NK-92 (cell line): ENCODE data around the gene PPP1R14B.

ENCODE experiments used
- DNase-seq: peaks from one replicate; lab custom pipeline; 2025; ENCODE audit not compliant: unreplicated experiment; lab: John Stamatoyannopoulos, UW

The PPP1R14B gene

GRCh38 chr11:64231546-64231945 lies 15.2 kb downstream of the PPP1R14B start:
- no peak for DNase-seq

GRCh38 chr11:64230985-64231365 lies 15.8 kb downstream of the PPP1R14B start:
- no peak for DNase-seq

DNA sequence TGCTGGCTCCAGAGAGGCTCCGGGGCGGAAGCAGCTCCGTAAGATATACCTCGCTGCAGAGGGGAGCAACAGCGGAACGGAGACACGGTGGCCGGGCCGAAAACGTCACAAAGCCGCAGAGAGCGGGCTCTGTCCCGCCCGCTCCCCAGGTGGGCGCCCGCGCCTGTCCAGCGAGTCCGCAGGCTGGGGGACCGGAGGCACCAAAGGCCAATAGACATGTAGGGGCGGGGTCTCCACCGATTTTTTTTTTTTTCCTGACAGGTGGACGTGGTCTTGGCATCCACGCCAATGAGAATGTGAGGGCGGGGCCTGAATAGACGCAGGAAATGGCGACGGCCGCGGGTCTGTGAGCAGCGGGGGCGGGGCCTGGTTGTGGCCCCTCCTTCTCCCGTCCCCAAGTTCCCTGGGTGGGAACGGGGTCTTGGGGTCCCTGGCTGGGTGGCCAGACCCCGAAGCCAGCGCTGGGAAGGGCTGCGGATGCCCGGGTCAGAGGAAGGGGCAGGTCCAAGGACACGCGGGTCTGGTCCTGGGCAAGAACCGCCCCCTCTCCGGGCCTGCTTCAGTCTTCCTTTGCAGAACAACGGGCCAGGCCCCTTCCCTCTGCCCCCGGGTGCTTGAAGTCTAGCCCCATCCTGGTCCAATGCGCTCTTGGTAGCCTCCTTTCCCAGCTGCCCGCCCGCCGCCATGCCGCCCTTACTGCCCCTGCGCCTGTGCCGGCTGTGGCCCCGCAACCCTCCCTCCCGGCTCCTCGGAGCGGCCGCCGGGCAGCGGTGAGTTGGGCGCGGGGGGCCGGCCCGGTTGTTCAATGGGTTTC lies 16.4 kb downstream of the PPP1R14B start, which contains the start of gene DNAJC4:
TSS of gene DNAJC4 (plus strand) at position 378 of the 814 bp plus-strand sequence. CDS start at position 685, 307 bp downstream.
- no peak for DNase-seq

GRCh38 chr11:64229744-64230170 lies 17.0 kb downstream of the PPP1R14B start:
- DNase-seq, result no peak

DNA sequence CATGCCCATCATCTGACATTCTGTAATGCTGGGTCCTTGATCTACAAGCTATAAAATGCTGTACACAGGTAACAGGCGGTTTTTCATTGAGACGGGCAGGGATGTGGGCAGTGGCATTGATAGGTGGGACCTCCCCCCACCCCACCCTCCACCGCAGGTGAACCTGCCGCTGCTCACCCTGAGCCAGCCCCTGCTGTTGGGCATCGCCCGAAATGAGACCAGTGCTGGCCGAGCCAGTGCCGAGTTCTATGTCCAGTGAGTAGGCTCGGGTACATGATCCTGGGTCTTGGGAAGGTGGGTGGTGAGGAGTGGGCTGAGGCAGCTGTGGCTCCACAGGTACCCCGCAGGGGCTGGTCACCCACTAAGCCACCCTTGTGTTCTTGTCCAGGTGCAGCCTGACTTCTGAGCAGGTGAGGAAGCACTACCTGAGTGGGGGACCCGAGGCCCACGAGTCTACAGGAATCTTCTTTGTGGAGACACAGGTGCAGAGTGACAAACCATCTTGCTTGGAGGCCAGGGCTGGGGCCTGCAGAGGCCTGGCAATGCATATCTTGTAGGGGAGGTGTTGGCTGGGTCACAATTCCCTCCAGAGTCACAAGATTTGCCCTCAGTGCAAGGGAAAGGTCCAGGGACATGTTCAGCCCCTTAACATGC lies 17.5 kb downstream of the PPP1R14B start:
- no peak for DNase-seq

- no peak for DNase-seq
Observed at GRCh38 chr11:64227405-64227956, 19.3 kb downstream of the PPP1R14B start.

GRCh38 chr11:64226507-64227051 lies 20.2 kb downstream of the PPP1R14B start:
- no peak for DNase-seq

GRCh38 chr11:64225608-64226506 lies 20.9 kb downstream of the PPP1R14B start, which contains the start of the genes NUDT22 and TRPT1:
NUDT22 (plus strand) TSS chr11:64226274; CDS start chr11:64226653, 379 bp downstream.
TRPT1 (minus strand) TSS chr11:64226186; CDS start chr11:64225860, 326 bp downstream.
- DNase-seq, result peak; percentile 47

DNA sequence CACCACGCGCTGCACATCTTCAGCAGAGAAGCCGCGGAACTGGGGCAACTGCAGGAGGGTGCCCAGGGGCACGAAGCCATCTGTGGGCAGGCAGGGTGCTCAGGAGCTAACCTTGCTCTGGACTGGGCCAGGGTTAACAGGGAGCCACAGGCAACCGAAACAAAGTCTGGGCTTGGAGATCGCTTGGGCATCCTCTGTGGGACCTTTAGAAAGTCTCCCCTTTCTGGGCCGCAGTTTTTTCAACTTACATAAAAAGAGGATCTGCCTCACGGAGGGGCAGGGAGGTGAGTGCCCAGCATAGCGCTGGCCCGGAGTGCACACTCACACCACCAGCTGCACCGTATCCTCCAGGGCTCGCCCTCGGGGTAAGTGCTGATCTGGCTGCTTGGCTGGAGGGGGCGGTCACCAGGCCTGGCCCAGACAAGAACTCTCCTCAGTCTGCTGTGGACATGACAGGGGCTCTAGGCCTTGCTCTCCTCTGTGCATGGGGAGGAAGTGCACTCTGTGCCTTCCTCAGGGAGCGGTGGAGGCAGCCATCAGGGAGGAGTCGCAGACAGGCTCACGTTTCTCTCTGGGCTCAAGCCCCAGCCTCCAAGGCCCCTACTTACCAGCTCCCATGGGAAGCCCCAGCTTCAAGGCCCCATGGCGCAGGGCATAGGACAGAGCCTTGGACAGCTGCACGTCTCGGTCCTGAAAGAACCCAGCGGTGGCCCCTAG lies 21.7 kb downstream of the PPP1R14B start:
- no peak for DNase-seq

DNA sequence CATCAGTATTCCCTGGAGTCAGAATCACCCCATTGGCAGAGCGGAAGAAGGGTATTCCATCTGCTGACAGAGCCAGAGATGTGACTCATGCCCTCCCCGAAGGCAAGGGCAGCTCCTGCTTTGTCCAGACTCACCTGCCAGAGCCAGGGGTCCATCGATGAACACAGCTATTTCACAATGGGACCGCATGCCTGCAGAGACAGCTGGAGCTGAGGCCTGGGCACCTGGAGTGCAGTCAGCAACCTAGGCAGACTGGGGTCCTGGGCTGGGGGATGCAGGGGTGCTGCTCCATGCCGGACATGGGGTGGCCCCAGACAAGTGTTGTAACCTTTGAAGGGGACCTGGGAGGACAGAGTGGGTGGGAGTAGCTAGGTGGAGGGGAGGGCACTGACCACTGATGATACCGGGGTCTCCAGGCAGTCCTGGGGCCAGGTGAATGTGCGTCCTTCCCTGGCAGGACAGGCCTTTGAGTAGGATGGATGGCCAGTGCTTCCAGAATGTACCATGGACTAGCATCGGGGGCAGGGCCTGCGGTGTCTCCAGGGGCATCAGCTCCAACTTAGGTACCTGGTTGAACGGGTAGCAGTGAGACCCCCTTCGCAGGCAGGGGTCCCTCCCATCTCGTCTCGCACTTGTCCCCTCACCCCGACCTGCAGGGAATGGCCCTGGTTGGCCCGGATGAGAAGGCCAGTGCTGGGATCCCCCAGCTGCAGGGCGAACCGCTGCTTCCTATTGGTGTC lies 22.4 kb downstream of the PPP1R14B start:
- no peak for DNase-seq

DNA sequence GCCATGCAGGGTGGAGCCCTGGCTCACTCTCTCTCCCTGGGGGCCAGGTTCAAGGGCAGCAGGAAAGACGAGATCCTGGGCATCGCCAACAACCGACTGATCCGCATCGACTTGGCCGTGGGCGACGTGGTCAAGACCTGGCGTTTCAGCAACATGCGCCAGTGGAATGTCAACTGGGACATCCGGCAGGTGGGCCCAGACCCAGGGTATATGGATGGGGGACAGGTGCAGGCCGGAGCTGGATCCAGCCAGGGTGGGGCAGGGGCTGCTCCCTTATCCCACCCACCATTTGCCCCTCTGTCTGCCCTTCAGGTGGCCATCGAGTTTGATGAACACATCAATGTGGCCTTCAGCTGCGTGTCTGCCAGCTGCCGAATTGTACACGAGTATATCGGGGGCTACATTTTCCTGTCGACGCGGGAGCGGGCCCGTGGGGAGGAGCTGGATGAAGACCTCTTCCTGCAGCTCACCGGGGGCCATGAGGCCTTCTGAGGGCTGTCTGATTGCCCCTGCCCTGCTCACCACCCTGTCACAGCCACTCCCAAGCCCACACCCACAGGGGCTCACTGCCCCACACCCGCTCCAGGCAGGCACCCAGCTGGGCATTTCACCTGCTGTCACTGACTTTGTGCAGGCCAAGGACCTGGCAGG lies 23.6 kb downstream of the PPP1R14B start:
- DNase-seq, result no peak

DNA sequence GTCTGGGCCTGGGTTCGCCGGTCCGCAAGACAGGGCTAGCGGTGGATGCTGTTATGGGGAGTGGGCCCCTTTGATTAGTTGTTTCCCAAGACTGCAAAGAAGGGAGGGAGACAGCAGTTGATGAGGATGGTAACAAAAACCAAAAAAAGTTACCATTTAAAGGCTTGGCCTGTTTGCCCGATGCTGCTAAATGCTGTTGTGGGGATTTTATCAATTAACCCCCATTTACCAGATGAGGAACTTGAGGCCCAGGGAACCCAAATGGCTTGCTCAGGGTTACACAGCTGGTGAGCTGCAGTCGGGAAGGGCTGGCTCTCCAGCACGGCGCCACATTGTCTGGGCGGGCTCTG lies 24.1 kb downstream of the PPP1R14B start:
- DNase-seq, result no peak

DNA sequence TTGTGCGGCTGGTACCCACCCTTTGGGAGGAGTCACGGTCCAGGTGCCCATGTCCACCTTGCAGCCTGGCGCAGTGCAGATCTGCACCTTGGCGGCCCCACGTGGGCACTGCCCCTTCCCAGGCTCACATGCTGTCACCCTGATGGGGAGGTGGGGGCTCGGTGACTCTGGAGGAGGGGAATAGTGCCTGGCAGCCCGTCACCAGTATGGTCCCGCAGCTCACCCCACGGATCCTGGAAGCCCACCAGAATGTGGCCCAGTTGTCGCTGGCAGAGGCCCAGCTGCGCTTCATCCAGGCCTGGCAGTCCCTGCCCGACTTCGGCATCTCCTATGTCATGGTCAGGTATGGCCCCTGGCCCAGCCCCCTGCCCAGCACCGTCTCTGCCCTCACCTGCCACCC lies 25.9 kb downstream of the PPP1R14B start:
- no peak for DNase-seq

DNA sequence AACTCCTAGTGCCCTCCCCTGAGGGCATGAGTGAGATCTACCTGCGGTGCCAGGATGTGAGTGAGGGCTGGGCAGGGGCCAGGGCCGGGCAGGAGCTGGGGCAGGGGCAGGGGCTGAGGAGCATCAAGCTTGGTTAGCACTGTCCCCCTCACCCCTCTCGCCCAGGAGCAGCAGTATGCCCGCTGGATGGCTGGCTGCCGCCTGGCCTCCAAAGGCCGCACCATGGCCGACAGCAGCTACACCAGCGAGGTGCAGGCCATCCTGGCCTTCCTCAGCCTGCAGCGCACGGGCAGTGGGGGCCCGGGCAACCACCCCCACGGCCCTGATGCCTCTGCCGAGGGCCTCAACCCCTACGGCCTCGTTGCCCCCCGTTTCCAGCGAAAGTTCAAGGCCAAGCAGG lies 26.5 kb downstream of the PPP1R14B start:
- DNase-seq, result no peak

DNA sequence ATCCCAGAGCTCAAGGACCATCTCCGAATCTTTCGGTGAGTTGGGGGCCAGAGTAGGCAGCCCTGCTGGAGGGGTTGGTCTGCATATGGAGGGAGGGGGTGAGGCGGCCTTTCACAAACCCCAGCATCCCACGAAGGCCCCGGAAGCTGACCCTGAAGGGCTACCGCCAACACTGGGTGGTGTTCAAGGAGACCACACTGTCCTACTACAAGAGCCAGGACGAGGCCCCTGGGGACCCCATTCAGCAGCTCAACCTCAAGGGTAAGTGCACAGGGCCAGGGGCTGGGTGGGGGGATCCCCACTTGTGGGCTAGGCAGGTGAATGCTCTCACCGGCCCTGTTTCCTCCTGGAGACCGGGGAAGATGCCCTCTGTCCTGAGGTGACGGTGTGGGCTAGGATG lies 27.0 kb downstream of the PPP1R14B start:
- DNase-seq, result no peak

- DNase-seq, result no peak
Observed at GRCh38 chr11:64219354-64219684, 27.4 kb downstream of the PPP1R14B start.

- DNase-seq, result no peak
Observed at GRCh38 chr11:64218628-64219353, 28.0 kb downstream of the PPP1R14B start.

GRCh38 chr11:64216879-64217278 lies 29.9 kb downstream of the PPP1R14B start:
- no peak for DNase-seq
